Subcutaneous adipose tissue (tissue), 4 donors: ENCODE data around the gene CCDC102A. TPM values are rescaled to one million over a fixed set of nuclear protein-coding genes. Genes with fewer than 3 reads are reported as not detected.

Experiments
- CTCF ChIP-seq: fragments of 450-650 bp; IDR thresholded peaks from one replicate; pipeline ENCODE4 v1.5.1; 2016; ENCODE audit warnings: low read depth, mild to moderate bottlenecking, control low read depth, antibody characterized with exemption, moderate library complexity
- total RNA-seq, 4 donors: library from RNA; depleted of rRNA; stranded (reverse); fragments of >200 nt; gene quantifications; one replicate each; pipeline ENCODE4 v1.1.0, GENCODE V29; 2016

The CCDC102A gene
- total RNA-seq, 4 donors from 2014 or later, result 5.5 to 7.0 (median 6.2) TPM

GRCh38 chr16:57529391-57530103 lies 6.8 kb downstream of the CCDC102A start:
- TF ChIP-seq CTCF, result no peak

GRCh38 chr16:57528499-57529390 lies 7.6 kb downstream of the CCDC102A start:
- no peak for TF ChIP-seq CTCF

- no peak for TF ChIP-seq CTCF
Measured at GRCh38 chr16:57527610-57528360, 8.6 kb downstream of the CCDC102A start.

- TF ChIP-seq CTCF, result no peak
Measured at GRCh38 chr16:57527027-57527426, 9.3 kb downstream of the CCDC102A start.

GRCh38 chr16:57526498-57526897 lies 9.9 kb downstream of the CCDC102A start:
- no peak for TF ChIP-seq CTCF

- no peak for TF ChIP-seq CTCF
Measured at GRCh38 chr16:57525761-57526160, 10.6 kb downstream of the CCDC102A start.

- TF ChIP-seq CTCF, result no peak
Measured at GRCh38 chr16:57522960-57523359, 13.4 kb downstream of the CCDC102A start.
